NK-92 (cell line): Measurements from ENCODE around the gene CIITA.
"Not testable (repeated sequence)": the region's sequence is repeated elsewhere in the genome, so short reads cannot be mapped to it uniquely, and the experiment has no call there.

ENCODE experiments used
- DNase-seq: peaks from one replicate; lab custom pipeline; 2025; ENCODE audit not compliant: unreplicated experiment; lab: John Stamatoyannopoulos, UW

CIITA gene

DNA sequence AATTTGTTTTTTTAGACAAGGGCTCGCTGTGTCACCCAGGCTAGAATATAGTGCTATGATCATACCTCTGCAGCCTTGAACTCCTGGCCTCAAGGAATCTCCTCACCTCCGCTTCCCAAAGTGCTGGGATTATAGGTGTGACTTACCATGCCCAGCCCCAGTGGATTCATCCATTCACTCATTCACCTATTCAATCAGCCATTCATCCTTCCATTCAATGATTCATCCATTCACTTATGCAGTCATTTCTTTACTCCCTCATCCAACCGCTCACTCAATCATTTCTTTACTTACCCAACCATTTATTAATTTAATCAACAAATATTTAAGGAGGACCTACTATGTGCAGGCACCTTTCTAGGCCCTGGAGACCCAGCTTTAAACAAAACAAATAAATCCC lies 39.5 kb downstream of the CIITA start:
- no peak for DNase-seq

DNA sequence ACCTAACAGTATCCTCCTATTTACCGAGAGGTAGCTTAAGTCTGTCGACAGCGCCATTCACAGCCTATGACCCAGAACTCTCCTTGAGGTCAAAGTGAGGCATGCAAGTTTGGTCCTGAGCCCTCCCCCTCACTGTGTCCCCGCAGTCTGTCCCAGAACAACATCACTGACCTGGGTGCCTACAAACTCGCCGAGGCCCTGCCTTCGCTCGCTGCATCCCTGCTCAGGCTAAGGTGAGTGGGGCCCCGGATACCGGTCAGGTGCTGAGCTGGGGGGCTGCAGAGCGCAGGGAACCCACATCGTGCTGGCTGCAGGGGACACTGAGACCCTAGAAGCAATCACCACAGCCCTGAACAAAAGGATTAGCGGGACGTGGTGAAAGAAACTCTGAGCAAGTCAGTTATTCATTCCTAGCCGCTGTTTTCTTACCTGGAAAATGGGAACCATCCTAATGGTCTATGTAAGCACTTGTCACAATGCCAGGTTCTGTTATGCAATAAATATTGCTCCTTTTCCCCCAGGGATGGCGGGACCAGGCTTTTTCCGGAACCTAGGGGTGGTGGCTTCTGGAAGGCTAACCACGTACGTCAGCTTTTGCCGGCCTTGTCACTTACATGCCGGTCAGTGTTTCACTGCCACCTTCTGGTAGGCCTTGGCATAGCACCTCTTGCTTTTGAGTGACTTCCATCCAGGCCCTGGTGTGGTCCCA lies 41.4 kb downstream of the CIITA start:
- no peak for DNase-seq

DNA sequence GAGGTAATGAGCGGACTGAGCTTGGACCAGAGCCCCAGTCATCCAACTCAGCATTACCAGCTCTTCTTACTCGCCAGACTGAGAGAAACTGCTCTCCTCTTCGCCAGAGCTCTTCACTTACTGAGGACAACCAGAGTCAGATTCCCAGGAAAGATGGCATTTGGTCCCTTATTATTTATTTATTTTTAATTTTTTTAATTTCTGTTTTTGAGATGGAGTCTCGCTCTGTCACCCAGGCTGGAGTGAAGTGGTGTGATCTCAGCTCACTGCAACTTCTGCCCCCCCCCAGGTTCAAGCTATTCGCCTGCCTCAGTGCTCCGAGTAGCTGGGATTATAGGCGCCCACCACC lies 42.0 kb downstream of the CIITA start:
- DNase-seq: no peak

DNA sequence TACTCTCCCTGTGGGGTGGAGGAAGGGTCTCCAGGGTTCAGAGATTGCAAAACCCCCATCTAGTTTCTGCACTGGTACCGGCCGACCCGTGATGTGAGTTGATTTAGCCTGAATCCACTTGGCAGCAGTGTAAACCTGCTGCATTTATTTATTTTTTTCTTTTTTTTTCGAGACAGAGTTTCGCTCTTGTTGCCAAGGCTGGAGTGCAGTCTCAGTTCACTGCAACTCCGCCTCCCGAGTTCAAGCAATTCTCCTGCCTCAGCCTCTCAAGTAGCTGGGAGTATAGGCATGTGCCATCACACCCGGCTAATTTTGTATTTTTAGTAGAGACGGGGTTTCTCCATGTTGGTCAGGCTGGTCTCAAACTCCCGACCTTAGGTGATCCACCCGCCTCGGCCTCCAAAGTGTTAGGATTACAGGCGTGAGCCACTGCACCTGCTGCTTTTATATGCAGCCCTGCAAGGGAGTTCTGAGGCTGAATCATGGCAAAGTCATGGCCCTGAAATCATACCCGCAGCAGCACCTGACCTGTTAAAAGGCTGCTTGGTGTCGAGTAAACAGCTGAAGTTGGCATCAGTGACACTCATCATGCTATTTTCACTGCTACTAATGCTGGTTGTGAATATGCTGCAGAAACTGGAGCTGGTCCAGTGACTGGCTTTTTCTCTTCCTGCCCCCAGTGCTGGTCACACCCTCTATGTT lies 43.9 kb downstream of the CIITA start:
- no peak for DNase-seq

DNA sequence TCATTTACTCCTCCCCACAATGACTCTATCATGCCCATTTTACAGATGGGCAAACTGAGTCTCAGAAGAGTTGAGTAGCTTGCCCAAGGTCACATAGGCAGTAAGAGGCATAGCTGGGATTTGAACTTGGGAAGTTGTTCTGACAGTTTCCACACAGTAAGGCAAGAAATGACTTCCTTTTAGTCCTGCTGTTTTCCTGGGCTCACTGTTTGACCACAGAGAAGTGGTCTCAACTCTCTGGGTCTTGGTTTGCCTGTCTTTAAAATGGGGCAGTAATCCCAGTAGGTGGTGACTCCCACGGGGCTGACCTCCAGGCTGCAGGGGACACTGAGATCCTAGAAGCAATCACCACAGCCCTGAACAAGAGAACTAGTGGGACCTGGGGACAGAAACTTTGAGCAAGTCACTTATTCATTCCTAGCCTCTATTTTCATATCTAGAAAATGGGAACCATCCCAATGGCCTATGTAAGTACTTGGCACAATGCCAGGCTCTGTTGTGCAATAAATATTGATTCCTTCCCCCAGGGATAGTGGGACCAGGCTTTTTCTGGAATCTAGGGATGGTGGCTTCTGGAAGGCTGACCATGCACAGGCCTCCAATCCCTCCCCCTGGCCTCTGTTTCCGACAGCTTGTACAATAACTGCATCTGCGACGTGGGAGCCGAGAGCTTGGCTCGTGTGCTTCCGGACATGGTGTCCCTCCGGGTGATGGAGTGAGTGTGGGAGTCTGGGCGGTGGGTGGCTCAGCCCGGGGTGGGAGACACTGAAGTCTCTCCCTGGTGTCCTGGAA lies 44.7 kb downstream of the CIITA start:
- no peak for DNase-seq

DNA sequence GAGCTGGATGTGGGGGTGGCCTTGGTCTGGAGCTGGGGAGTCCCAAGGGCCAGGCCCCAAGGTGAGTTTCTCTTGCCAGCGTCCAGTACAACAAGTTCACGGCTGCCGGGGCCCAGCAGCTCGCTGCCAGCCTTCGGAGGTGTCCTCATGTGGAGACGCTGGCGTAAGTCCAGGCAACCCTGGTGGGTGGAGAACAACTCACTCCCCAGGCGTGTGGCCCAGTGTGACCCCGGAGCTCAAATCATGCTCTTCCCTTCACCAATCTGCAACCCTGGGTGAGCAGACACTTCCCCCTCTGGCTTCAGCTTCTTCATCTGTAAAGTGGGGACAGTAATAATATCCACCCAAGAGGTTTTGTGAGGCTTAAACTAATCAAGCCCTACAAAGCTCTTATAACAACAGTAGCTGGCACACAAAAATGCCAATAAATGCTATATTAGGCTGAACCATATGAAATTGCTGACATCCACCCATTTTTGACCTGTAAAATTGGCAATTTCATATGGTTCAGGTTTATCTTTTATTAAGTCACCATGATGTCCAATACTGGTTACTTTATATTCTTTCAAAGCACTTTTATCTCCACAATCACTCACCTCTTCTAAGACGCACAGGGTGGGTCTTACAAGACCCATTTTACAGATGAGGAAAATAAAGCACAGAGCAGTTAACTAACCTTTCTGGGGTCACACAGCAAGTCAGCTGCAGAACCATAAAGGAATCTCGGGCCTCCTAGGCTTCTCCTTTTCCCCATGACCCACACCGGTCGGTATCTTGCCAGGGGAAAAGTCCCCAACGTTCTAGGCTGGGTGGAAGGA lies 45.5 kb downstream of the CIITA start:
- no peak for DNase-seq

DNA sequence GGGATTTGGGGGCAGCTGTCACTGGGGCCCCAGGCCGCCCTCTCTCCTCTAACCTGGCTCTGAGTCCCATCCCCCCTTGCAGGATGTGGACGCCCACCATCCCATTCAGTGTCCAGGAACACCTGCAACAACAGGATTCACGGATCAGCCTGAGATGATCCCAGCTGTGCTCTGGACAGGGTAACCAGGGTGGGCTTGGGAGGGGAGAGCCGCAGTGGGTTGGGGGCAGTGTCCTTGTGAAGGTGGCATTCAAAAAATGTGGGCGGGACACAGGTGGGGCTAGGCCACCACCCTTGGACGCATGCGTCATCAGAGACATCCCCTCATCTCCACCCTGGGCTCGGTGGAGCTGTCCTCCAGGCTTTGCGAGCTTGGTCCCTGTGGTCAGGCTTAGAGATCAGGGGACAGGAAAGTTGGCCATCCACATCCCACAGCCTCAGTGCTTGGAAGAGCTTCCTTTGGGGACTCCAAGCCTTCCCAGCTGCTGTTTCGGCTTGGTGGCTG lies 46.2 kb downstream of the CIITA start:
- no peak for DNase-seq

DNA sequence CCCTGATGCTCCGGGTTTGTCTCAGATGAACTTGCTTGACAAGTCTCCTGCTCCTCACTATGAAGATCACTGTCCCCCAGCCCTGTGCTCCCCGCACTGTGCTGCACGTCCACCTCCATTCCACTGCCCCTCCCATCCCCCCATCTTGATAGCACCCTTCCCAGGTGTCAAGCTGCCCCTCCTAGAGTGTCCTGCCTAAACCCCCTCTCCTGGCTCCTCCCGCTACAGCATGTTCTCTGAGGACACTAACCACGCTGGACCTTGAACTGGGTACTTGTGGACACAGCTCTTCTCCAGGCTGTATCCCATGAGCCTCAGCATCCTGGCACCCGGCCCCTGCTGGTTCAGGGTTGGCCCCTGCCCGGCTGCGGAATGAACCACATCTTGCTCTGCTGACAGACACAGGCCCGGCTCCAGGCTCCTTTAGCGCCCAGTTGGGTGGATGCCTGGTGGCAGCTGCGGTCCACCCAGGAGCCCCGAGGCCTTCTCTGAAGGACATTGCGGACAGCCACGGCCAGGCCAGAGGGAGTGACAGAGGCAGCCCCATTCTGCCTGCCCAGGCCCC lies 46.7 kb downstream of the CIITA start:
- DNase-seq: no peak

DNA sequence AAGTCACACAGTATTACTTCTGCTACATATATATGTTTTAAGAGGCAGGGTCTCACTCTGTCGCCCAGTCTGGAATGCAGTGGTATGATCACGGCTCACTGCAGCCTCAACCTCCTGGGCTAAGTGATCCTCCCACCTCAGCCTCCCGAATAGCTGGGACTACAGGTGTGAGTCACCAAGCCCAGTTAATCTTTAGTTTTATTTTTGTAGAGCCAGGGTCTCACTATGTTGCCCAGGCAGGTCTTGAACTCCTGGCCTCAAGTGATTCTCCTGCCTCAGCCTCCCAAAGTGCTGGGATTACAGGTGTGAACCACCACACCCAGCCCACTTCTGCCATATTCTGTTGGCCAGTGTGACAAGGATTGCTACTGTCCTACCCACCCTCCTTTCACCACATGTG lies 48.3 kb downstream of the CIITA start:
- not testable (repeated sequence) for DNase-seq

DNA sequence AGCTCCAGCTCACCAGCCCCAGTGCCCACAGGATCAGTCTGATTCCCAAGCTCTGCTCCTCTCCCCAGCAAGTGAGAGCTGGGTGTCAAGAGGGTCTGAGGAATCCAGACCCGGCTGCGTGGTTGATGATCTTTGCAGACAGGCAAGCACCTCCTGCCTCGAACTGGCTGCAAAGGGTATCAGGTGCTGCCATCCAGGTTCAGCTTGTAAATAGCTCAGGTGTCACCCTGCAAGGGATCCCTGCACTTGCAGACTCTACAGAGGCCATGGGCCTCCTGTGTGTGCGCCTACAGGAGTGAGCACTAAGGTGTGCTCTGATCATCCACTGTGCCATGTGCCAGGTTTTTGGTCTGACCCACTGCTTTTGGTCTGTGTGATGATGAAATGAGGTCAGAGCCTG lies 49.1 kb downstream of the CIITA start:
- no peak for DNase-seq

DNA sequence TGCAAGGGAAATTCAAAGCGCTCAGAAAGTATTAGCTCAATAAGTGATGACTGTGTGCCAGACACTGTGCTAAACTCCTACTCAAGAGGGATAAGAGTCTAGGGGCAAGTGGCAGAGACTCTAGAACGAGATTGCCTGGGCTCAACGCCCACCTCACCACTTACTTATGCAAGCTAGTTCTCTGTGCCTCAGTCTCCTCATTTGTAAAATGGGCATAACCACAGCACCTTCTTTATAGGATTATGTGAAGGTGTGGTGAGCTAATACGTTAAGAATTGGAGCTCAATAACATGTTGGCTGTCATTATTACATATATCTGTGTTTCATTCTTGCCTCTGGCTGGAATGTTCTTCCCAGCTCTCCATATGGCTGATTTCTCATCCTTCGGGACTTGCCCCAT lies 49.9 kb downstream of the CIITA start:
- no peak for DNase-seq

DNA sequence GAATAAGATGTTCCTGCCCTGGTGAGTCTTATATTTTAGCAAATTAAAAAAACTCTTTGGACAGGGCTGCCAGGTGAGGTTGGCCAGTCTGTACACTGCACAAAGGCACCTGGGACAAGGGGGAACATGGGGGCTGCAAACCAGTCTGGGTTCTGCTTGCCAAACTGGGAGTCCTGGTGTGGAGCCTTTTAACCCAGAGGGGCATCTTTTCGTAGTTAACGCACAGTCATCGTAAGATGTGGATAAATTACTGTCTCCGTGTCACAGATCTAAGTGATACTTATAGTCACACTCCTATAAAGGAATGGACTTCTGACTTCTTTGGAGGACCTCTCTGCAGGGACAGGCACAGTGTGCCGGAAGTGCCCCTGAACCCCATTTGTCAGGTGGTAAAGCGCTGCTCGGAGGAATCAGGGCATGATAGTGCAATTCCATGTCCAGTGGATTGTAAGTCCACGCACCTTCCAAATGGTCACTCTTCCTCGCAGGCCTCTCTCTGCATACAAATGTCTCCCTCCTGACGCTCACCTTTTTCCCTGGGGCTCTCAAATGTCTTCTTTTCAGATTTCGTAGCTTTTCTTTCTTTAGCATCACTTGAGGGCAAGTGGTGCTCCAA lies 50.6 kb downstream of the CIITA start:
- no peak for DNase-seq

DNA sequence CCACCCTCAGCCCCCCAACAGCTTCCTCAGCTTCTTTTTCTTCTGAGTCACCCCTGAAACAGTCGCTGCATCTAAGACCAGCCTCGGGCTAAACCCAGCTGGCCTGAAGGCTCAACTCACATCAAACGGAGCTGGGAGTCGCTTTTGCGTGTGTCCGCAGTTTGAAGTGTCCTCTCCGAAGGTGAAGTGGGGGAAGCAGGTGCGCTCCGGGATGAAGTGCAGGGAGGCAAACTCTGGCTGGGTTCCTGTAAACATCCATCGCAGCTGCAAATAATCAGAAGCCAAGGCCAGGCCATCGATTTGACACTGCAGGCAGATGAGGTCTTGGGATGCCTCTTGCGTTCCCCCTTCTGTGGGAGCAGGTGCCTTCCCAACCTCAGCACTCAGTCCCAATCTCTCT lies 52.1 kb downstream of the CIITA start:
- not testable (repeated sequence) for DNase-seq

DNA sequence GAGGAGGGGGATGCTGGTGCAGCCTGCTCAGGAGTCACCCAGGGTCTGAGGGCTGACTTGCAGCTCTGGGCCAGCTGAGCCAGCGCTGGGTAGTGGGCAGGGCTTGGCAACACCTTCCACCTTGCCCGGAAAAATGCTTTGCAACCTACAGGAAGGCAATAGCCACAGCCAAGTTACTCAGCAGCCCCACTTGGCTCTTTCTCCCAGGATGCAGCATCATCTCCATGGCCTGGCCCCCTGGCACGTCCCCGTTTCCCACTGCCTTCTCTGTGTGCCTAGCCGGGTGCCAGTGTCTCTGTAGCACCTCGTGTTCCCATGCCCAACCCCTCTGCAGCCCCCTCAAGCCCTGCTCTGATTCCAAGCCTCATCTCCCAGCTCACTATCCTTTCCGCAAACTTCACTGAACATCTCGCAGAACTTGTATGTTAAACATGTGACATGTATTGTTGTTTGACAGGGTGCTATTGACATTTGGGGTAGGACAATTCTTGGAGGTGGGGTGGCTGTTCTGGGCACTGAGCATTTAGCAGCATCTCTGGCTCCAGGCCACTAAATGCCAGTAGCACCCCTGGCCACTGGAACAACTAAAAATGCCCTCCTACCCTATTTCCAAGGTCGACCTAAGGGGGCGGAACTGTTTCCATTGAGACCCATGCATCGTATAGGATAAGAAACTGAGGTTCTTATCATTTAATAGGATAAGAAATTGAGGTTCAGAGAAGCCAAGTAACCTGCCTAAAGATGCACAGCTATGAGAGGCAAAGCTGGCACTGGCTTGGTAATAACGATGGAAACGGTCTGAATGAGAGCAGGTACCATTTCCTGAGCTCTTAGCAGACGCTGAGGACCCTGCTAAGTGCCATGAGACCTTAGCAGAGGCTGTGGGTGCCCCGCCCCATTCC lies 53.1 kb downstream of the CIITA start:
- DNase-seq: no peak

DNA sequence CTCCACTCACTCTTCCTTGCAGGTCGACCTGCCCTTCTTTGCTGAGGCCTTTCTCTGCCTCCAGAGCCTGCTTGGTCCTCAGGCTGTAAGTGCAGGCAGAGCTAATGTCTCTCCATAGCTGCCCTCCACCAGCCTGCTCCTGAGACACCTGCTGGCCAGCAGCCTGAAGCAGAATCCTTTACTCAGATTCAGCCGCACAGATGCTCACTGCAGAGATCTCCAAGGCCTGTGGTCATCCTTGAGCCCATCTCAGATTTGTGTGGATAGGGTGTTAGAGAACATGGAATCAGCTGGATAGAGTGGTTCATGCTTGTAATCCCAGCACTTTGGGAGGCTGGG lies 53.7 kb downstream of the CIITA start:
- DNase-seq: no peak

DNA sequence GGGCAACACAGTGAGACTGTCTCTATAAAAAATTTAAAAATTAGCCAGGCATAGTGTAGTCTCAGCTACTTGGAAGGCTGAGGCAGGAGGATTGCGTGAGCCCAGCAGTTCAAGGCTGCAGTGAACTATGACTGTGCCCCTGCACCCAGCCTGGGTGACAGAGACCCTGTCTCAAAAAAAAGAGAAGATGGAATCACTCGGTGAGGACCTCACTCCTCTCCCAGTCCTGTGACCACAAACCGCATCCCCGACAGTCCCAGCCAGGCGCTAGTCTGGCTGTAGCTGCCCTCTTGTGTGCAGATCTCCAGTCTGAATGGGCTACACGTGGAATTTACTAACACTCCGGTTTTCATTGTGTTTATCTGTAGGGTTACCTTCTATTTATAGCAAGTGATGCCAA lies 54.1 kb downstream of the CIITA start:
- DNase-seq: no peak

DNA sequence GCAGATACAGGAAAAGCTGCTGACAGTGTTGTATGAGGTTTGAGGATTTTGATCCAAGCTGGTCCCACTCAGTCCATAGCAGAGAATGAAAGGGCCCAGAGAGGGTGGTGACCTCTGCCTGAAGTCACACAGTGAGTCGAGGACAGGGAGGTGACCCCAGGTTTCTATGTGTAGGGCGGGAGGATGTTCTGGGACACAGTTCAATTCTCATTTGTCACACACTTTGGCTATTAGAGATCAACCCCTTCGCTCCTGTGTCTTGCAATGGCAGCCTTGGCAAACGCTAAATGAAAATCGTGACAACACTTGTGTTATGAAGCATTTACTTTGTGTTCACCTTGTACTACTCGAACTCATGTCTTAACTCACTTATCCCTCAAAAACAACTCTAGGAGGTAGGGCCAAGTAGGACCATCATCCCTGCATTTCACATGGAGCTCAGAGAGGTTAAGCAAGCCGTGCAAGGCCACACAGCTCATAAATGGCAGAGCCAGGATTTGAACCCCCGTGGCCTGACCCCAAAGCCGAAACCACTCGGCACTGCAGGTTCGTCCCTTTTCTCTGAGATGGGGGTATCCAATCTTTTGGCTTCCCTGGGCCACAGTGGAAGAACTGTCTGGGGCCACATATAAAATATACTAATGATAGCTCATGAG lies 55.1 kb downstream of the CIITA start:
- DNase-seq: no peak

DNA sequence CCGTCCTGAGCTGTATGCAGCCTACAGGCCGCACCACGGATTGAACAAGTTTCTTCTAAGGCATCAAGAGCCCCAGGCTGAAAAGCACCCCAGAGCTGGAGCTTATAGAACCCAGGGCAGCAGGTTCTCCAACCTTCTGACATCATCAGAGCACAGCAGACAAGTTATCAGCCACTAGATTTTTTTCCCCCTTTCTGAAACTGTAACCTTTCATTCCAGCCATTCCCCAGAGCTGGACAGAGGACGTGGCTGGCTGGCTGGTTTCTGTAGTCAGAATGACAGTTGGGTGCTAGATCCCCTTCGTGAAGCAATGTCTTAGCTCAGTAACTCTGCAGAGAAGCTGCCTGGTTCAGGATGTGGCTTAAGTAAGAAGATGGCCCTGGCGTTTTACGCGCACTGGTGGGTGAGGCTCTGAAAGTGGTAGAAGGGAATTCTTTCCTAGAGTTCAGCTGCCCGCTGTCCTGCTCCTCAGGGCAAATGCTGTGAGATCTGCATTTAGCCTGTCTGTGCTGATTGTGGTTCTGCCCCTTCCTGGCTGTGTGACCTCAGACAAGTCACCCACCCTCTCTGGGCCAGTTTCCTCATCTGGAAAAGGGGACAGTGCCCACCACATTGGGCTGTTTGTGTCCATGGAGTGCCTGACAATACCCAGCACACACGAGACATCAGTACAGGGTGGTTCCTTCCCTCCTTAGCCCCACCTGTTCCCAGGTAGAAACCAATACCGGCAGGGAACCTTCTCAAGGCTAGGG lies 56.1 kb downstream of the CIITA start:
- DNase-seq: no peak
